HG02885 (cell line): ENCODE results near the gene PHF23.

Source experiments
- ATAC-seq: cut with Tn5 transposase; IDR thresholded peaks from one replicate; pipeline ENCODE4 v1.9.1; 2021; ENCODE audit warnings: mild to moderate bottlenecking; ENCODE audit not compliant: unreplicated experiment, poor library complexity

The PHF23 gene

GRCh38 chr17:7208027-7208571, 31.2 kb downstream of the PHF23 start:
- no peak for ATAC-seq

DNA sequence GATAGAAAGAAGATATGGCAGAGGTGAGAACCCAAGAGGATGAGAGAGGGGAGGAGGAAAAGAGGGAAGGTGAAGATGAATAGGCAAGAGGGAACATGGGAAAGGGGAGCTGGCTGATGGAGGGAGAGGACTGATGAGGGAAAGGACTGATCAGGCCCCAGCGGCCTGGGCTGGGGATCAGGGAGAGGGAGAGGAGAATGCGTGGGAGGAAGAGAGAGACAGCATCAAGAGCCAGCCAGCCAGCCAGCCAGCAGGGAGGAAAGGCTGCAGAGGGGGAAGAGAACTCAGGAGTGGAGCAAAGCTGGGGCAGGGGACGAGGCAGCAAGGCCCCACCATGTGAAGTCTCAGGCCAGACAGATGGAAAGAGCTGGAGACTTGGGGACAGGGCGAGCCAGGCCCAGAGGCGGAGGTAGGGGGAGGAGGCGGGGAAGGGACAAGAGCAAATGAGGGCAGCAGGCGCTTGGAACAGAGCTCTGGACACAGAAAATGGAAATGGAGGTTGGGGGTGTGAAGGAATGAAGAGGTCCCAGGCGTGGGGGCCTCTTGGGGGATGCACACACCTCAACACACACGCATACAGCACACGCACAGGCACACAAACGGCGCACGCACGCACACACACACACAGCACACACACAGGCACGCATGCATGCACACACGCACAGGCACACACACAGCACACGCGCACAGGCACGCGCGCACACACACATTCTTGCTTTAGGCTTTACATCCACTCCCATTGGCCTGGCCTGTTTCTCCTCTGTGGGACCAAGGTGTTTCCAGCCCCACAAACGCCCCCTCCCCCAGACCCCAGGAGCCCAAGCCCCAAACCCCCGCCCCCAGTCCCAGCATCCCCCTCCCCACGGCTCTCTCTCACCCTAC, 31.9 kb downstream of the PHF23 start:
- ATAC-seq = no peak

- no peak for ATAC-seq
These were observed 33.7 kb downstream of the PHF23 start for GRCh38 chr17:7205561-7205960.

- ATAC-seq = peak; percentile 85
These were observed 34.3 kb downstream of the PHF23 start for GRCh38 chr17:7204828-7205461.

- ATAC-seq = no peak
These were observed 34.9 kb downstream of the PHF23 start for GRCh38 chr17:7204336-7204735.

- no peak for ATAC-seq
These were observed 35.9 kb downstream of the PHF23 start for GRCh38 chr17:7203391-7203790.

DNA sequence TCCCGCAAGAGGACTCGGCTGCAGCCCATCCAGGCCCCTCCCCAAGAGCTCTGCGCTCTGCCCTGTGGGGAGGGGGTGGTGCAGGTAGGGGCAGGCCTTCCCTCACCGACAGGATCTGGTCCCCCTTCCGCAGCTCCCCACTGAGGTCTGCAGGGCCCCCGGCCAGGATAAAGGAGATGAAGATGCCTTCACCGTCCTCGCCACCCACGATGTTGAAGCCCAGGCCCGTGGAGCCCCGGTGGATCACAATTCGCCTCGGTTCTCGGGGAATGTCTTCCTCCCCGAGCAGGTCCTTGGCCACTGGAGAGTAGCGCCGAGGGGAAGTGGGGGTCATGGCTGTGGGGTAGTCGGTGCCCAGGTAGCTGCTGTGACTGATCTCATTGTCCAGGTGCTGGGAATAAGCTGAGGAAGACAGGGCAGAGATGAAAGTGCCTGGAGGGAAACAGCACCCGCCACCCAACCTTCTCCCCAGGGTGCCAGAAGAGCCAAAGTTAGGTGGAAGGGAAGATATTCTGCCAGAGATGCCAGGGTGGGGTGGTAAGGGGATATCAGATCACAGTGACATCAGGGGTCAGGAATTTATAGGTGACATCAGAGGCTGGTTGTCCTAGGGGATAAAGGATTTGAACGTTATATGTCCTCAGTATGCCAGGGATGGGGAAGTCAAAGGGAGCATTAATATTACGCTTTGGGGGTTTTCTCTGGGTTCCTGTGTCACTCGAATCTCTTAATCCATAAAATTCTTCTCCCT, 42.4 kb downstream of the PHF23 start:
- ATAC-seq = no peak

- no peak for ATAC-seq
These were observed 43.3 kb downstream of the PHF23 start for GRCh38 chr17:7195971-7196370.

- no peak for ATAC-seq
These were observed 46.9 kb downstream of the PHF23 start for GRCh38 chr17:7192271-7192937.

GRCh38 chr17:7191571-7192270, 47.5 kb downstream of the PHF23 start:
- no peak for ATAC-seq

GRCh38 chr17:7191069-7191468, 48.2 kb downstream of the PHF23 start:
- no peak for ATAC-seq

DNA sequence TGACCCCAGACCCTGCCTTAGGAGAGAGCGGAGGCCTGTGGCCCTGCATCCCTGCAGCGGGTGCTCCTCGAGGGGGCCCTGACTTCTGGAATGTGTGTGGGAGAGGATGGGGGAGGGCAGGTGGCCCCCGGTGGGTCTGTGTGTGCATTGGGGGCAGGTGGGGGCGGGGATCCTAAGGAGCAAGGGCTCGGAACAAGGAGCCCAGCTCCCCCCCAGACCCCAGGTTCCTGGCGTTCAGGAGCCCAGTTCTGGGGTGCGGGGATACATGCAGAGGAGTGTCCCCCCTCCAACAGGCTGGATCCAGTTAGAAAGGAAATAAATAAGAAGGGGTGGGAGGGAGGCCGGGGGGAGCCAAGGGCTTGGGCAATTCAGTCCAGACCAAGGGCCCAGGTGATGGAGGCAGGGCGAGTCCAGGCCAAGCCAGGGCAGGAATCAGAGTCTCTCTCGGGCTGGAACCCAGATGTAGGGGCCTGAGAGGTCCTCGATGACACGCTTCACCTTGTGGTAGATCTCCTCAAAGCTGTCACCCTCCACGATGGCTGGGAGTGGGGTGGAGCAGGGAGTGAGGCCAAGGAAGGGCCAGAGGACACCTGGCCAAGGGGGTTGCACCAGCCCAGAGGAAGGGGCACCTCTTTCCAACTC, 48.9 kb downstream of the PHF23 start:
- ATAC-seq = no peak

DNA sequence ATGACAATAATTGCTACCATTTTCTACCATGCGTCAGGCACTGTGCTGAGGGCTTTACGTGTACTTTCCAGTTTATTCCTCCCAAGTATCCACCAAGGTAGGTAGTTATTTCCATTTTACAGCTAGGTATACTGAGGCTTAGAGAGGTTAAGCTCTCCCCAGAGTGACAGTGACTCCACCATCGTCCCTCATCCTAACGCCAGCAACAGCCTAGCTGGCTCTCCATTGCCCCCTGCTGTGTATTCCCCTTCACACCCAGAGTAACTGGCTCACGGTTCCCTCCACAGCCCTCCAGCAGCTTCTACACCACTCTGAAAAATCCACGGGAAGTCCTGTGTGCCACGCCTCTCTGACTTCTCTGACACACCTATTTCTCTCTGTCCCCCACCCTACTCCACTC, 53.0 kb downstream of the PHF23 start:
- ATAC-seq = no peak
